GM18907 (cell line): Measurements from ENCODE around the gene OR4E2.
"Not testable (repeated sequence)": the region's sequence is repeated elsewhere in the genome, so short reads cannot be mapped to it uniquely, and the experiment has no call there.

Experiments used
- ATAC-seq: cut with Tn5 transposase; IDR thresholded peaks from one replicate; pipeline ENCODE4 v1.9.1; 2021; ENCODE audit warnings: mild to moderate bottlenecking, moderate library complexity; ENCODE audit not compliant: unreplicated experiment

OR4E2 gene

GRCh38 chr14:21694425-21694824 lies 40.8 kb downstream of the OR4E2 start:
- ATAC-seq = no peak

GRCh38 chr14:21697662-21698061 lies 44.0 kb downstream of the OR4E2 start:
- ATAC-seq = not testable (repeated sequence)

- ATAC-seq = not testable (repeated sequence)
These were observed 44.9 kb downstream of the OR4E2 start for GRCh38 chr14:21698538-21698937.

DNA sequence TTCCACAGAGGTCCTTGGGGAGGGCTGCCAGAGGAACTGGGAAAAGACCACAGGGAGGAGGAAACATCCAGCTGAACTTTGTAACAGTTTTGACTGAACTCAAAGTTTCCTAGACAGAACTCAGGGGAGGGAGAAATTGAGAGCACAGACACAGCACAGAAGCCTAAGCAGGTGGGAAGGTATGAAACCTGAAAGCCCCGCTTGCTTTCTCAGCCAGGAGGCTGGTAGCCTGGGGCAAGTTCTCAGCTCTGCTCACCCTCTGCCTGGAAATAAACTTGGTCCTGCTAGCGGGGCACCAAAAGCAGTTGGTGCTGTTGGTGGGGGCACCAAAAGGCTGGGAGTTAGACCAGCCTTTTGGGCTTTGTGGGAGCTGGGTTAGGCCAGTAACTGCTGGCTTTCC lies 45.9 kb downstream of the OR4E2 start:
- ATAC-seq = no peak

DNA sequence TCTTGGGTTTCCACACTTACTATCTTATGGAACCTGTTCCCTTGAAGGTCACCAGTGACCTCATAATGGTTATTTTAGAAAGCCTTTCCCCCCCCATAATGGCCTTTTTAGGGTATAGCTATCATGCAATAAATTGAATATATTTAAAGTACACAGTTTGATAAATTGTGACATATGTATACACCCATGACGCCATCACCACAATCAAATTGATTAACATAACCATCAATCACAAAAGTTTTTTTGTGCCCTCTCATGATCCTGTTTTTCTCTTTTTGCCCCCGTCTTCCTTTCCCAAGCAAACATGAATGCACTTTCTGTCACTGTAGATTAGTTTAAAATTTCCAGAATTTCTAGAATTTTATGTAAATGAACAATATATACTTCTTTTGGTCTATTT lies 48.7 kb downstream of the OR4E2 start:
- ATAC-seq = no peak

DNA sequence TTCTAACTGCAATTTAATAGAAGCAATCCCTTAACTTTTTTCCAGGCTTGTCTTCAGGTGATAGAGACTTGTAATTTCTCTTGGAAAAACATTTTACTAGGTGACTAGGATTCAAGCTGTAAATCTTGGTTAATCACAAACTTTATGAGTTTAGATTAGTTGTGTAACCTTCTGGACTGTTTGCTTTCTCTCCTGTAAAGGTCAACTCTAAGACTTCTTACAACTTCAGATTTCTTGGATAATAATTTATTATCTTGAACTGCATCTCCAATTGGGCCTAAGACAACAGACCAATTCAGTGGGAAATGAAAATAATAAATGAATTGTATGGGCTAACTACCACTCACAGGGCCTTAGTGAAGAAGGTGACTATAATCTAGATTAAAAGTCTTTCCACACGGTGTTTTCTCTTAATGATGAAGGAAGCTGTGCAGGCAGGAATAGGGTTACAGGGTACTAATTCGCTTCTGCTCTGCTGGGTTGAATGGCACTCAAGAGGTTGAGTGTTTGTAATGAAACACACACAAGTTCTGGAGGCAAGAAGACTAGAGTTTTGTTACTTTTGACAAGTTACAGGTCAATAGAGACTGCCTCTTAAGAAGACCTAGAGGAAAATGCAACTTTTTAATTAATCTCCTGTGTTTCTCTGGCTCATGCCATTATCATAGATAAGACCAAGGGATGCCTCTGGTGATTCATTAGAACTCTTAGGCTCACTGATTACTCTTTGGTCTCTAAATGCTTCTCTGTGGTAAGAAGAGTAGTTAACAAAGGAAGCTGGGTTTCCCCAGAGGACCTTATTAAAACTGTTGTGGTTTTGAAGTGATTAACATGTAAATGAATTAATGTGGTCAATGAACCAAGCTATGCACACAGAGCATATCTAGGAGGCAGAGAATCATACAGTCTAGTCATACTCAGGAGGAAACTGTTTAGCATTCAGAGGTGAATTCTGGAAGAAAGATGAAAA lies 50.0 kb downstream of the OR4E2 start:
- no peak for ATAC-seq

DNA sequence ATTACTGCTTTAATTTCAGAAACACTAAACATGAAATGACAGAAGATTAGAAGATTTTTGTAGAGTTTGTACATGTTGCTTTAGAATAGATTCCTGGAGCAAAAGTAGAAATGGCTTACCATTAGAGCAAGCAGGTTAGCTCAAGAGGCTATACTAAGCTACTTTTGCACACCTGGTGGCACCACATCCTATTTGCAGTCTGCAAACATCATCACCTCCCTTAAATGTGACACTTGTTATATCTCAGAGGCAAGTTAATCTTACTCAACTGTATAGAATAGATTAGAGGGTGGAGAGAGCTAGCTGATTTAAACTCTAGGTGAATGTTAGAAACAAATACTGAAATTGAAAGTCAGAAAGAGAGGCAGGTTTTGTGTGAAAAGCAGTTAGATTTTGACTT lies 50.7 kb downstream of the OR4E2 start:
- no peak for ATAC-seq

DNA sequence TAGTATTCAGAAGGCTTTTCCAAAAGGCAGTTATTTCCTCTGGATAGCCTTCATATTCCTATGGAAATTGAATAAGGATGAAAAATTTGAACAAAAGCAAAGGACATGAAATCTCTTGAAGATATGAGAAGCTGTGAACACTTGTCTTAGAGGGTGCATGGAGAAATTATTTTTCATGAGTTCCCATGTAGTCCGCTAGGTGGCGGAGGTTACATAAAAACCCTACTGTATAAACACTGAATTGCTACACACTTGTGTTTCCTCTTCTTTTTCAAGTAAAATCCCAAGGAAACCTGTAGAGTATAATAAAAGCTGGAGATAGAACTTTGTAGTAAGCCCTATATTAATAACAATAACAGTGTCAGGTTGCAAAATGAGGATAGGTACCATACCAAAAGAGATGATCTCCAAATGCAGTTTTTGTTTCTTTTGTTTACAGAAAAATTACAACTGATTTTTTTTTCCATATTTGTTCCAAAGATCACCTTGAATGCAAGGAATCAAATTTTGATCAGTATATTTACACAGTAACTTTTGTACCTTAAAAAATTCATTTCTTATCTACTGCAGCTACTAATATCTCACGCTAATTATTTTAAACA lies 57.8 kb downstream of the OR4E2 start:
- no peak for ATAC-seq

DNA sequence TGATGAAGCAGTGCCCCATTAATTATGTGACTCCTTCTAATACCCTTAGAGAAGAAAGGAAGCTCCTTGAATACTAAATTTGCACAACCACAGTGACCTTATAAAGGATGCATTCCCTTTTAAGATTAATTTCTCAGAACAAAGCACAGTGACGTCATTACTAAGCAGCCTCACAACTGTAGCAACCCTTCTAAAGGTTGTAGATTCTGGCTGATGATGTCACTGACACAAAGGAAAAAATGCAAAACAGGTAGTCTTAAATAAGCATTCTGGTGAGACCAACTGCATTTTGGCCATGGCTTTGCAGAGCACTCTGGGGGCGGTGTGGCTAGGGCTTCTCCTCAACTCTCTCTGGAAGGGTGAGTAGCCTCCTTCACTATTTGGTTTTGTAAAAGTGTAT lies 58.4 kb downstream of the OR4E2 start:
- no peak for ATAC-seq

- ATAC-seq = no peak
These were observed 60.8 kb downstream of the OR4E2 start for GRCh38 chr14:21714318-21714929.
